ENCODE measurements around the gene ANKRD35.
"Not testable (repeated sequence)": the region's sequence is repeated elsewhere in the genome, so short reads cannot be mapped to it uniquely, and the experiment has no call there.

ANKRD35 gene

DNA sequence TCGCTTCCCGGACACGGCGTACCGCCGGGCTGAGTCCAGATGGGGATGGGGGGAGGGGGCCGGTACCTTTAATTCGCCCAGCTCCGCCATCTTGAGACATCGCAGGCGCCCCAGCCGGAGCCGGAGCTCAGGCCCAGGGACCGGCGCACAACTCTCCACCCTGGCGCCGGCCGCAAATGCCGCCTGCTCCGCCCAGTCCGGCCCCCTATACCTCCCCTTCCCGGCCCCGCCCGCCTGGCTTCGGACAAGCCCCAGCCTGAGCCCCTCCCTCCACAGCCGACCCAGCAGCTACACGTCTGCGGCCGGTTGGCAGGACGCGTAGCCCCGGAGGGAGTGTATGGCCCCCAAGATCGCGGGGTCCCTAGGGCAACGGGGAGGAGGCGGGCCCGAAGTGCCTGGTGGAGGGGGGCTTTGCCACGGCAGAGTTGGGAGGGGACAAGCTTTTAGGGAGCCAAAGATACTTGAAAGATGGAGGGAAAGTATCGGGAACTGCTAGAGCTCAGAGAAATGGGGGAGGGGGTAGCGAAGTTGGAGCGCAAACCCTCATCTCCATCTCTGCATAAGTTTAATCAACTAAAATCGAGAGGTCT, 26.7 kb downstream of the ANKRD35 start, which contains the start of gene PIAS3:
TSS of gene PIAS3 (minus strand) at position 181 of the 590 bp plus-strand sequence. CDS start at position 90, 91 bp downstream.
- DNase-seq (ENCODE audit: extremely low read depth in 1 of 2, low read depth in 1 of 2): peak; percentile 81 to 91

DNA sequence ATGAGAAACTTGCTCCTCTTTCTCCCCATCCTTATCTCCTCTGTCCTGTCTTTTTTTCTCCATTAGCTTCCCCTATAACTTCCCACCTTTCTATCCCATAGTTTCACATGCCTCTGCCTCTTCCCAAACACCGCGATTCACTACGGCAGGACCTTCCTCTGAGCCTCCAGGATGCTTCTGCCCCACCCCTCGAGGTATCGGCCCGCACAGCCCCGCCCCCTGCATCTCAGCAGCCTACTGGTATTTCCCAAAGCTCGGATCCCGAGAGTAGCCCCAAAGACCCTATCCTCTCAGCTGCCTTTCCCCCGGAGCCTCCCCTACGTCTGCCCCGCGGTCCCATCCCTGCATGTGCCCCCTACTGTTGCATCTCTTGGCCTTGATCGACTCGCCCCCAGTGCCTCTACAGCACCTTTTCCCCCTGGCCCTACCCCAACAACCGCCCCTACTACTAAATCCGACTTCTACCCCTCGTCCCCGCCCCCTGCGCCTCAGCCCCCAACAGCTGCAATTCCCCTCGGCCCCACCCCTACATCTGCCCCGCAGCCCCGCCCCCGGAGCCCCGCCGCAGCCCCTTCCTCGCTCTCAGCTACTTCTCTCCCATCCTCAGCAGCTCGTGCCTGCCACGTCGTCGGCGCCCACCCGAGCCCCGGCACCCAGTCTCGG, 27.3 kb downstream of the ANKRD35 start:
- DNase-seq (ENCODE audit: extremely low read depth in 1 of 2, low read depth in 1 of 2): peak in 1 of 2 donors; percentile 48

DNA sequence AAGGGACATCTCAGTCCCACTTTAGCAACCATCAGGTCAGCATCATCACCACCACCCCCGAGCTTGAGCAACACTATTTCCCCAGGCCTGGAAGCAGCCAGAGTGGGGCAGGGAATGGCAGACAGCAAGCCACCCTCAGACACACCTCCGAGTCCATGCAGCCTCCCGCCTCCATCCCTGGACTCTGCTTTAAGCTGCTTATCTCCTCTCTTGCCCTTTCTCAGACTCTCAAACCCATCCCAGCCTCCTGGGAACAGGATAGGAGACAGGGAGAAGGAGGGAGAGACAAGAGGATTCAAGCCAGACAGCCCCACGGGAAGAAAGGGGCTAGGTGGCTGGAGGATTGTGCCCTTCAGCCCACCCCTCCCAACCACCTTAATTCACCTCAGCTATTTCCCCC, 28.5 kb downstream of the ANKRD35 start:
- no peak for DNase-seq (ENCODE audit: extremely low read depth in 1 of 2, low read depth in 1 of 2)

DNA sequence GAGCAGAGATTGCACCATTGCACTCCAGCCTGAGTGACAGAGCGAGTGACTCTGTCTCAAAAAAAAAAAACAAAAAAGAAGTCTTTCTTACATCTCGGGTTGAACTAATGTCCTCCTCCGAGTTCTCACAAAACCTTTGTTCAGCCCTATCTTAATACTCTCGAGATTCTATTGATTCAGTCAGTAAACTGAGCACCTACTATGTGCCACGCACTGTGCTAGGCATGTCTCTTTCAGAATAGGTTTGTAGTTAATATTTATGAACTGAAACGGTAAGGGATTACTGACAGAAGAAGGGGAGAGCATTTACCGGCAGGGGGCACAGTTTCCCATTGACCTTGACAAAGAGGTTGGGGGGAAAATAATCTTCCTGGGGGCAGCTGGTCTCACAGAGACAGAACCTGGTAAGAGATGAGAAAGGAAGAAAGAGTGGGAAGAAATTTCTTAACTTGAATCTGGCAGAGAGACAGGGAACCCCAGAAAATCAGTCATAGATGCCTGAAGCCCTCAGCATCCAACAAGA, 30.2 kb downstream of the ANKRD35 start:
- DNase-seq (ENCODE audit: extremely low read depth in 1 of 2, low read depth in 1 of 2): no peak

DNA sequence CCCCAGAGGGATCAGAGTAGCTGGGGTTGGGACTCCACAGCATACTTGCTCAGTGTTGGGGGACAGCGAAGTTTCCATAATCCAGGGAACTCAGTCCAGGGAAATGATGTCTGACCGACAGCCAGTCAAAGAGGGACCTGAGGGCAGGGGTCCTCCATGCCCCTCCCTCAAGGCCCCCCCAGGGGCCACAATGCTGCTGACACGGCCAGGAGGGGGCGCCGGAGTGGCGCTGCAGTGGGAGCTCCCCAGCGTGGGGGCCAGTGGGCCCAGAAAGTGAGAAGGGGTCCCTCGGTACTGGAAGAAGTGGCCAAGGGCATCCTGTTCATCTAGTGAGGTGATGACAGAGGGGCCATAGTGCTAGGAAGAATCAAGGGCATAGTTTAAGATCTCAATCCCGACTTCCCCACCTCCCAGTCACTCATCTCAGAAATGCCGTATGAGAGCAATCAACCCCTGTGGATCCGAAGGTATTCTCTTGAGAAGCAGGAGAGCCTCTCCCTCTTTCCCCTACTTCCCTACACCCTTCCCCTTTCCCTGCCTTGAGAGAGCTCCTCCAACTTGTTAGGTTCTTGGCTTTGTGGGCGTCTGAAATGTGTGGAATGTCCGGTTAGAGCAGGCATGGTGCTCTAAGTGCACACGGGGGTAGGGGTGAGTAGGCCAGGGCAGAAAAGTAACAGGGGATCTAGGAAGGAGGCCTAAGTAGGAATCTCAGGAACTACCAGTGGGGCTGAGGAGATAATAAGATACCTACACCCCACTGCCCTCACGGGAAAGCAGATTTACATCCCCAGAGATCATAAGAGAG, 36.1 kb downstream of the ANKRD35 start:
- DNase-seq (ENCODE audit: extremely low read depth in 1 of 2, low read depth in 1 of 2): no peak

DNA sequence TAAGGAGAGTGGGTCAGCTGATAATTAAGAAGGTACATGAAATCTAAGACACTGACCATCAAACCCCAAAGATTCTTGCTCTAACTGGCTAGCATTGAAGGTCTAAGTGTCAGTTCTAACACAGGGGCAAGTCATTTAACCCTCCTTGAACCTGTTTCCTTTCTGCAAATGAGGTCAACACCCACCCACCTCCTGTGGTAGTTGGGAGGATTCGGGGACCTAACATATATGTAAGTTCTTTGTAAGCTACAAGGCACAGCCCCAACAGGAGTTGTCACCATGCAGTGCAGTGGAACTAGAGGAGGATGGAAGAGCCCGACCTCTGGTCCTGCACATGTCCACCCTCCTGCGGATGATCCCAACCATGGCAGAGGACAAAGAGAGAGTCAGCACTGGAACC, 37.8 kb downstream of the ANKRD35 start:
- DNase-seq (ENCODE audit: extremely low read depth in 1 of 2, low read depth in 1 of 2): no peak

DNA sequence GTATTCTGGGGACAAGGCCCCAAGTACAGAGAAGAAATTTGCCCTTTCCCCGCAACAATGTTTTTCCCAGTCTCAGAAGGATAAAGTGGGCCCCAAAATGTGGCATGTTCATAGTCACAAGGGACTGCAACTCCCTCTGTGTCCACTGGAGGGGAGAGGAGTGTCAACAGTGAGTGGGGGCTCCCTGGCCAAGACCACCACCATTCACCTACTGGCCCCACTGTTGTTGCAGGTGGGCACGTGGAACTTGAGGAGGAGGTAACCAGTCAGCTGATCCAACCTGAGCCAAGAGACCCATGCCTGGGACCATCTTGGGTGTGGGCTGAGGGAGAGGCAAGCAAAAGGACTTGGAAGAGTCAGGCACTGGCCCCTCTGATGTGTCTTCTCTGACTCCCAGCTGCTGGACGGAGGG, 39.5 kb downstream of the ANKRD35 start:
- DNase-seq (ENCODE audit: extremely low read depth in 1 of 2, low read depth in 1 of 2): no peak

DNA sequence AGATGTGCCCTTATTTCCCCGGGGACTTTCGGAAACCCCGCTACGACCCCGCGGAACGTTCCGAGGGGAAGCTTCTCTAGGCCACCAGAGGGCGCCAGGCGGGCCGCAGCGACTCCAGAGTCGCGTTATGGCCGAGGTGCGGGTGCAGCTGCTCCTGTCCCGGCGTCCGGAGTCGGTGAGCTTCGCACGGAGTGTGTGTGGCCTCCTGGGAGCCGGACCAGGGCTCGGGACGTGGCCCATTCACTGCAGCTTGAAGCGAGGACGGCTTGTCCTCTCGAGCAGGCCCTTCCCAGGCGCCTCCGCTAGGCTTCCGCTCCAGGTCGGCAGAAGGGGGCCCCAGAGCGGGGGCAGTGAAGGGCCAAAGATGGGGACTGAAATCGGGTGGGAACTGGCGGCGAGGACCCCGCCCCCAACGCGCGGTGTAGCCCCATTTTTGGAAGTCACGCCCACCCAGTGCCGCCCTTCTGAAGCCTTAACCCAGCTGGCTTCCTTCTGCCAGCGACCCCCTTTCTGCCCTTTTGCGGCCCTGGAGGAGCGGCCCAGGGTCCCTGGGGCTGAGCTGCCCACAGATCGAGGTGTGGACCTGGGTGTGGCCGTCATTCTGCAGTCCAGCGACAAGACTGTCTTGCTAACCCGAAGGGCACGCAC, 40.0 kb downstream of the ANKRD35 start, which contains the start of gene NUDT17:
TSS of gene NUDT17 (plus strand) at position 117 of the 648 bp plus-strand sequence. CDS start at position 128, 11 bp downstream.
- peak; percentile 55 to 57 for DNase-seq (ENCODE audit: extremely low read depth in 1 of 2, low read depth in 1 of 2)

DNA sequence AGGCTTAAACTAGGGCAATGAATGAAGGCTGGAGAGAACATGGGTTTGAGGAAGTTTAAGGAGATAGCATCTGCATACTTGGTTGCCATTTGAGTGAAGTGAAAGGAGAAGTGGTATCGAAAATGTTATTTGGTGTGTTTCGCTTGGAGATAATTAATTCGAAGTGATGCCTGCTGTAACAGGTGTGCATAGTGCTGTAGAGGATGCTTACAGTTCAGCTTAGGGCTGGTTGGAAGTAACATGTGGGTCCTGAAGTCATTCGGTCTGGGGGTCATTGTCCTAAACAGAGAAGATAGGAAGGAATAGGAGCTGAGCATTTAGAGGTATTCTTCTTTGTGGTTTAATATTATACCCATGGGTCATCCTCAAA, 40.5 kb downstream of the ANKRD35 start:
- no peak for DNase-seq (ENCODE audit: extremely low read depth in 1 of 2, low read depth in 1 of 2)

DNA sequence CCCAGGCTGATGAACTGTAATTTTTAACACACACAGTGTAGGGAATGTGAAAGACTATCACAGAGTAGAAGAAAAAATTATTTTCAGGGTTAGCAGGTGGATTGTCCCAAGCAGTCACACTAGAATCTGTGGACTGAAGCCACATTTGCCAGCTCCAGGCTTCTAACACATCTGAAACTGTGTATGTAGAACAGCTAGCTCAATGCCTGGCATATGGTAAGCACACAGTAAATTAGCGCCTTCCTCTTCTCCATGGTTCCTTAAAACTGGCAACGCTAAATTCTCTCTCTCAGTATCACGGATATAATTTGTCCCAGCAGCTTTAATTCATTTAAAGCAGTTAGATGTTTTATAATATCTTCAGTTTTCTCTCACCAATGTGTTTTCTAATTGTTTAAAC, 42.6 kb downstream of the ANKRD35 start:
- DNase-seq (ENCODE audit: extremely low read depth in 1 of 2, low read depth in 1 of 2): no peak

DNA sequence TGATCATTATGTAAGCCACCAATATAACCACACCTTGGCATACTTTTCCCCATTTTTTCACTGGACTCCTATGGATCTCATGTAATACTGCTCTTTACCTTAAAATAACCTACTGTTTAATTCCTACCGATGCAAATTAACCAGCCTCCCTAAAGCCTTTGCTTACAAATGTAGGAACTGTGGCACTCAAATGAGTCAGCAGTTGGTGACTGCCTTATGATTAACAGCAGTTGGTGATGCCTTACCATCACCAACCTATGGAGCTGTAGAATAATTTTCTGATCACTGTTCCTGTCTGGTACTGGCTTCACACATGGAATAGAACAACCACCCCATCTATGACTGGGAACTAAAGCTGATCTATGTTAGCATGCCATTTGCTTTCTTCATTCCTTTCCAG, 48.0 kb downstream of the ANKRD35 start:
- DNase-seq (ENCODE audit: extremely low read depth in 1 of 2, low read depth in 1 of 2): no peak

DNA sequence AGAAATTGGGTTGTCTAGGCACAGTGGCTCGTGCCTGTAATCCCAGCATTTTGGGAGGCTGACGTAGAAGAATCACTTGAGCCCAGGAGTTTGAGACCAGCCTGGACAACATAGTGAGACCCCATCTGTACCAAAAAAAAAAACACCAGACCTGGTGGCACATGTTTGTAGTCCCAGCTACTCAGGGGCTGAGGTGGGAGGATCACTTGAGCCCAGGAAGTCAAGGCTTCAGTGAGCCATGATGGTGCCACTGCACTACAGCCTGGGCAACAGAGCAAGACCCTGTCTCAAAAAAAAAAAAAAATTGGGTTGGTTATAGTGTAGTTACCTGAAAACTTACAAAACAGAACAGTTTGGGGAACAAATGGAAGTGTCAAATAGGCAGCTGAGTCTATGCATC, 54.9 kb downstream of the ANKRD35 start:
- not testable (repeated sequence) for DNase-seq (ENCODE audit: extremely low read depth in 1 of 2, low read depth in 1 of 2)

DNA sequence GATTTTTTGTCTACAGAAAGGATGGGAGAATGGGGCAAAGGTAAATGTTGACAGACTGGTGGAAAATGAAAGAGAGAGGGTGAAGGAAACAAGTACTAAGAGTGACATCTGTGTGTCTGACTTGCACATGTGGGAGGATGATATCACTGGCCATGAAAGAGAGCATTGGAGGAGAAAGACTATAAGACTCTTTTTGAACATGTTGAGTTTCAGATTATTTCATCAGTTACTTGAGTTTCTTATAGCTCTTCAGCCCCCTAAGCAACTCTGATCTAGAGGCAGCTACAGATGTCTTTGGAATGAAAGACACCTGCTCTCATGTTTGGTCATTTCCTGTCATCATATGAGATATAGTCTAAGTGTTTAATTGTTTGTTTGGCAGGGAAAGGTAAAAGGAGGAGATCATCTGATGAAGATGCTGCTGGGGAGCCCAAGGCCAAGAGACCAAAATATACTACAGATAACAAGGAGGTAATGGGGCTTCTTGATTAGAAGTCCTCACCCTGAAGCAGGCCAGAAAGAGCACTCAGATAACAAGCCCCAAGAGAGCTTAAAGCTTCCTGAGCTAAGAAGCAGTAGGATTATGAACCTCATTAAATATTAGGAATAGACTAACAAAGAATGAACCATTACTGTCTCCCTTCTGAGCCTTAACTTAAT, 57.2 kb downstream of the ANKRD35 start:
- no peak for DNase-seq (ENCODE audit: extremely low read depth in 1 of 2, low read depth in 1 of 2)

DNA sequence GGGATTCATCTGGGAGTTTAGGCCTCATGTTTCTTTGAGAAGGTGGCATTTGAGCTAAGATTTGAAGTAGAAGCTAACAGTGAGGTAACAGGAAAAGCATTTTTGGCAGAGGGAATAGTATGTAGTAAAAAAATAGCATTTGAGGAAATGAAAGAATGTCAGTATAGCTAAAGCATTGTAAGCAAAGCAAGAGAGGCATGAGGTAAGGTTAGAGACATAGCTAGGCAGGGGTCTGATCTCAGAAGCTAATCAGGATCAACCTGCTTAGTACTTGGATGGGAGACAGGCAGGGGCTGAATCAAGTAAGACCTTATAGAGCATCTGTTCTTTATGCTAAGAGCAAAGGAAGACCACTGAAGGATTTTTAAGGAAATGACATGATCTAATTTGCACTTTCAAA, 57.7 kb downstream of the ANKRD35 start:
- no peak for DNase-seq (ENCODE audit: extremely low read depth in 1 of 2, low read depth in 1 of 2)

DNA sequence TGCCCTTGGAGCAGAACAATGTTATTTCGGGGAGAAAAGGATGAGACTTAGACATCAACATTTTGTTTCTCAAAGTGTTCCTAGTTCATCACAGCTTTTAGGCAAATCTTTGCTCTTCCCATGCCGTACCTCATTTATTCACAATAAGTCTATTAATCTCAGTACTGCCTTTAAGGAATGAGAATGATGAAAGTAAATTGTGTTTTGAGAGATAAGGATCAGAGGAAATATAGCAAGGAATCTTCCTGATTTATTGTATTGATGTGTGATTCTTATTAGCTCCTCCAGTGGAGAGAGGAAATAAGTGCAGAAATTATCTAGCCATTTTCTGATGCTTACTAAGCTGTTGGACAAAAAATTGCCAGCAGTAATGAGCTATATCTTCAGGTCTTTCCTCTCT, 59.6 kb downstream of the ANKRD35 start:
- no peak for DNase-seq (ENCODE audit: extremely low read depth in 1 of 2, low read depth in 1 of 2)

DNA sequence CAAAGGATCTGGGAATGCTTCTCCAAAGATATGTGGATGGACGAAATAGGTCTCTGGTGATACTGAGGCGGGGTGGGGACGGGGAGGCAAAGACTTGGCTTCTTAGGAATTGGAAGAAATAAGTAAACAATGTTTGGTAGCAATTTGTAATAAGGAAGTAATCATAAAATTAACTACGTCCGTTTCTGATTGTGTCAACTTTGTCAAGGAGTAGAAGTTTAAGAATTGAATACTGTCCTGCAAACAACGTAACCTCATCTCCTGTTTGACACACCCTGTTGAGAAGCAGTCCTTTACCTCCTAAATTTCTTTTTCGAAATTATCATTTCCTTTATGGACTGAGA, 61.2 kb downstream of the ANKRD35 start:
- no peak for DNase-seq (ENCODE audit: extremely low read depth in 1 of 2, low read depth in 1 of 2)

DNA sequence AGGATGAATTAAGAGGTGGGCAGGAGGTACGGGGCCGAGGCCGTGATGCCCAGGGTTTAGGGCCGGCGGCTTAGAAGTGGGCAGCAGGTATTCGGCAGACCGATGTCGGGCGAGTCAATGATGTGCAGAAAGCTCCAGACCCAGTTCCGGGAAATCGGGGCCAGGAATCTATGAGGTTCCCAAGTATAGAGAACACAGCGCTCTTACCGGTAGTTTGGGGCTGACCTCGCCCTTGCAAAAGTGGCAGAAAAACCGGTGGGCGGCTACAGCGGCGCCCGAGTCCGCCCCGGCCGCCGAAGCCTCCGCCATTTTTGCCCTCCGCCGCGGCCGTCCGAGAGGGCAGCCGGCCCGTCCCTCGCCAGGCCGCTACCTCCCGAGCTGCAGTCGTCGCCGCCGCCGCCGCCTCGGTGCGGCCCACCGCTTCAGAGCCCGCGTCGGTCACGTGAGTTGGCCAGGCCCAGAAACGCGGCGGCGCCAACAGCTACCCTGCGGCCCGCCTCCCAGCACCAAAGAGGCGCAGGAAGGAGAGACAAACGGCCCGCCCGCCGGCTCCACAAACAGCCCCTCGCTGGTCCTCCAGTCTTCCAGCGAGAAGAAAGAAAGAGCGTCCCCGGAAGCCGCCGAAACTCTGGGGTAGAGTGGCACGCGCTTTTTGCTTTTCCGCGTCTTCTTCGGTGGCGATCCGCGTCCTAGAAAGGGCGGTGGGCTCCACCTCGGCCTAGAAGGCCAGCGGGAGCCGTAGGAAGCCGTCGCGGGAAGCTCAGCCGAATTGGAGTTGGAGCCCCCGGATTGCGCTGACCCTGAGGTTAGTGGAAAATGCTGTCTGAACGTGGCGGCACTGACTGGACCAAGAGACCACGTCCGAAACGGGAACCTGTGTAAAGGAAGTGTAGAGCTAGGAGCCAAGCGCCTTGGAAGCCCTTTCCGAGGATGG, 61.8 kb downstream of the ANKRD35 start, which contains the start of the genes POLR3C and RNF115:
TSS of gene POLR3C (plus strand) at position 636 of the 934 bp plus-strand sequence. CDS start 1,577 bp downstream, outside the sequence.
TSS of gene RNF115 (minus strand) at position 531 of the 934 bp plus-strand sequence. CDS start at position 309, 222 bp downstream.
- peak; percentile 72 to 86 for DNase-seq (ENCODE audit: extremely low read depth in 1 of 2, low read depth in 1 of 2)

DNA sequence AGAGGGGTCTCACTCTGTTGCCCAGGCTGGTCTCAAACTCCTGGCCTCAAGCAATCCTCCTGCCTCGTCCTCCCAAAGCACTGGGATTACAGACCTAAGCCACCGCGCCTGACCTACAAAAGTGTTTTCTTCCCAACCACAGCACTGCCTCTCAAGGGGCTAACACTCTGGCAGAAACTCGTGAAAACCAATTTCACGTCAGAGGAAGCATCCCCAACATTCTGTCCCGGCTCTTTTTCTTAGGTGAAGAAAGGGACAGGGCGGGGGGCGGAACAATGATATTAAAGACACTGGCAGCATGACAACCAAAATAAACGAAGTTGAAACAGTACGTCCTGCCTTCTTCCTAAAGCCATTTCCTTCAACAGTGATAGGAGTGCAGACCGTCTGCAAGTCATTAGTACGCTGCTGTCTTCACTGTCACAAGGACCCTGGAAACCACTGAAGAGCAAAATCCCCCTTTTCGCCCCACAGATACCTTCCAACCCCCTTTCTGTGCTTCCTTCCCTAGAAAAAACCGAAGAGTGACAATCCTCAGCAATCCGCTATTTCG, 62.8 kb downstream of the ANKRD35 start:
- not testable (repeated sequence) for DNase-seq (ENCODE audit: extremely low read depth in 1 of 2, low read depth in 1 of 2)

DNA sequence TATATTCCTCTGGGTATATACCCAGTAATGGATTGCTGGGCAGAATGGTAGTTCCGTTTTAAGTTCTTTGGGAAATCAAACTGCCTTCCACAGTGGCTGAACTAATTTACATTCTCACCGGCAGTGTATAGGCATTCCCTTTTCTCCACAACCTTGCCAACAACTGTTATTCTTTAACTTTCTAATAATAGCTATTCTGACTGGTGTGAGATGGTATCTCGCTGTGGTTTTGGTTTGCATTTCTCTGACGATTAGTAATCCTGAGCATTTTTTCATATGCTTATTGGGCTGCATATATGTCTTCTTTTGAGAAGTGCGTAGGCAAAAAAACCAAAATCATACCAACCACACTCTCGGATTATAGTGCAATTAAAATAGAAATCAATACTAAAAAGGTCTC, 67.6 kb downstream of the ANKRD35 start:
- not testable (repeated sequence) for DNase-seq (ENCODE audit: extremely low read depth in 1 of 2, low read depth in 1 of 2)

All from stimulated activated CD8-positive, alpha-beta memory T cell treated with anti-CD3 and anti-CD28 coated beads, Interleukin-7, amount 100 ng/mL, for 48 hours (primary cell).